ENCODE results near the gene NAGS. TPM values are rescaled to one million over a fixed set of nuclear protein-coding genes. Genes with fewer than 3 reads are reported as not detected.

NAGS gene
- total and polyA plus RNA-seq, 2 experiments from 2014 or later, result 14.0 to 14.4 TPM

- 77% methylated on average over 12 of the region's 12 CpGs for WGBS (ENCODE audit: low lambda C conversion rate, missing lambda C conversion rate)
- TF ChIP-seq EZH2 (IDR thresholded peaks at IDR 0.05; ENCODE audit: borderline replicate concordance), result no peak
- TF ChIP-seq EZH2phosphoT487 (IDR thresholded peaks at IDR 0.05; ENCODE audit: low read depth, severe bottlenecking, unreplicated experiment), result no peak
- TF ChIP-seq, protein P1, sequence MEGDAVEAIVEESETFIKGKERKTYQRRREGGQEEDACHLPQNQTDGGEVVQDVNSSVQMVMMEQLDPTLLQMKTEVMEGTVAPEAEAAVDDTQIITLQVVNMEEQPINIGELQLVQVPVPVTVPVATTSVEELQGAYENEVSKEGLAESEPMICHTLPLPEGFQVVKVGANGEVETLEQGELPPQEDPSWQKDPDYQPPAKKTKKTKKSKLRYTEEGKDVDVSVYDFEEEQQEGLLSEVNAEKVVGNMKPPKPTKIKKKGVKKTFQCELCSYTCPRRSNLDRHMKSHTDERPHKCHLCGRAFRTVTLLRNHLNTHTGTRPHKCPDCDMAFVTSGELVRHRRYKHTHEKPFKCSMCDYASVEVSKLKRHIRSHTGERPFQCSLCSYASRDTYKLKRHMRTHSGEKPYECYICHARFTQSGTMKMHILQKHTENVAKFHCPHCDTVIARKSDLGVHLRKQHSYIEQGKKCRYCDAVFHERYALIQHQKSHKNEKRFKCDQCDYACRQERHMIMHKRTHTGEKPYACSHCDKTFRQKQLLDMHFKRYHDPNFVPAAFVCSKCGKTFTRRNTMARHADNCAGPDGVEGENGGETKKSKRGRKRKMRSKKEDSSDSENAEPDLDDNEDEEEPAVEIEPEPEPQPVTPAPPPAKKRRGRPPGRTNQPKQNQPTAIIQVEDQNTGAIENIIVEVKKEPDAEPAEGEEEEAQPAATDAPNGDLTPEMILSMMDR (IDR thresholded peaks at IDR 0.05; ENCODE audit: poor library complexity), result no peak
- Histone ChIP-seq H3K36me3 (replicated peaks; ENCODE audit: insufficient read depth, low read depth) (no peaks in the 10 kb centered on the region), H3K79me2 (no peaks in the 10 kb centered on the region), H3K27ac (no peak overlapping the region), H3K9me2 (replicated peaks; ENCODE audit: insufficient read depth) (no peaks in the 10 kb centered on the region), H2AFZ (no peak overlapping the region), H3K27me3 (peaks cover 62% of the 10 kb centered on the region), H4K20me1 (ENCODE audit: insufficient read depth, poor library complexity, severe bottlenecking) (no peaks in the 10 kb centered on the region), H3K4me2 (no peak overlapping the region), H3K4me1 (ENCODE audit: insufficient read depth) (peaks cover 12% of the 10 kb centered on the region), H3K4me3 (no peak overlapping the region), H3K9me3 (ENCODE audit: low read depth) (no peaks in the 10 kb centered on the region)
- DNase-seq (ENCODE audit: low spot score), result no peak
Observed at GRCh38 chr17:43987131-43988021, 17.0 kb upstream of the NAGS start.

DNA sequence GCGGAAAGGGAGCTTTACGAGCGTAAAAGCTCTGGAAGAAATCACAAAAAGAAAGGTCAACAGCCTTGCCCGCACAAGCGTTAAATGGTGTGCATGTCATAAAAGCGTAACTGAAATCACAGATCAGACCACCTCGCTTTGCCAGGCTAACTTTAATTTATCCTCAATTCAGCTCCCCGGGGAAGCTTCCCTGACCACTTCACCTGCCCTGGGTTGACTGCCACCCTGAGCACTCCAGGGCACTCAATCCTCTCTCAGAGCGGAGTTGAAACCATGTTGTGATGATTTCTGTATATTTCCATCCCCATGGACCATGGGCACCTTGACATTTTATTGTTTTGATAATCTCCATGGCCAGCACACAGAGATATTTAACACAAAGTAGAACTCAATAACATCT lies 16.1 kb upstream of the NAGS start:
- Histone ChIP-seq H3K9me3 (ENCODE audit: low read depth) (no peaks in the 10 kb centered on the region), H3K79me2 (no peaks in the 10 kb centered on the region), H4K20me1 (ENCODE audit: insufficient read depth, poor library complexity, severe bottlenecking) (no peaks in the 10 kb centered on the region), H3K4me2 (no peak overlapping the region), H3K4me3 (no peak overlapping the region), H3K27ac (no peak overlapping the region), H3K4me1 (ENCODE audit: insufficient read depth) (peaks cover 9% of the 10 kb centered on the region), H2AFZ (no peak overlapping the region), H3K9me2 (replicated peaks; ENCODE audit: insufficient read depth) (no peaks in the 10 kb centered on the region), H3K36me3 (replicated peaks; ENCODE audit: insufficient read depth, low read depth) (no peaks in the 10 kb centered on the region), H3K27me3 (peaks cover 53% of the 10 kb centered on the region)
- TF ChIP-seq, protein P1 (IDR thresholded peaks at IDR 0.05; ENCODE audit: poor library complexity), result no peak
- WGBS (ENCODE audit: low lambda C conversion rate, missing lambda C conversion rate), result 77% methylated on average over 9 of the region's 9 CpGs
- no peak for DNase-seq (ENCODE audit: low spot score)

- Histone ChIP-seq H3K79me2 (no peaks in the 10 kb centered on the region), H3K4me3 (no peak overlapping the region)
- WGBS (ENCODE audit: low lambda C conversion rate, missing lambda C conversion rate), result 97% methylated on average over 14 of the region's 14 CpGs
Observed at GRCh38 chr17:43992641-43993040, 11.8 kb upstream of the NAGS start.

More at GRCh38 chr17:43992641-43993040, 11.8 kb upstream of the NAGS start:
- no peak overlapping the region for H3K27ac ChIP-seq
- H2AFZ ChIP-seq, result no peak overlapping the region
- H3K4me1 ChIP-seq (ENCODE audit: insufficient read depth), result peaks cover 8% of the 10 kb centered on the region
- H3K9me3 ChIP-seq (ENCODE audit: low read depth), result no peaks in the 10 kb centered on the region
- no peaks in the 10 kb centered on the region for H3K9me2 ChIP-seq (replicated peaks; ENCODE audit: insufficient read depth)
- H3K36me3 ChIP-seq (replicated peaks; ENCODE audit: insufficient read depth, low read depth), result no peaks in the 10 kb centered on the region
- peaks cover 37% of the 10 kb centered on the region for H3K27me3 ChIP-seq
- no peak overlapping the region for H3K4me2 ChIP-seq
- DNase-seq (ENCODE audit: low spot score), result no peak
- TF ChIP-seq, protein P1 (IDR thresholded peaks at IDR 0.05; ENCODE audit: poor library complexity), result no peak
- TF ChIP-seq EZH2 (IDR thresholded peaks at IDR 0.05; ENCODE audit: borderline replicate concordance), result no peak
- TF ChIP-seq EZH2phosphoT487 (IDR thresholded peaks at IDR 0.05; ENCODE audit: low read depth, severe bottlenecking, unreplicated experiment), result no peak
- no peaks in the 10 kb centered on the region for H4K20me1 ChIP-seq (ENCODE audit: insufficient read depth, poor library complexity, severe bottlenecking)

Measured in hepatocyte (in vitro differentiated cells).